SH-SY5Y (cell line): ENCODE results near the gene PMVK.

Source experiments
- GATA2 ChIP-seq: IDR thresholded peaks from 2 replicates; pipeline ENCODE4 v1.6.1; 2011; ENCODE audit warnings: mild to moderate bottlenecking, low read depth, low read length
- GATA3 ChIP-seq: IDR thresholded peaks from 2 replicates; pipeline ENCODE4 v1.6.1; 2011; ENCODE audit warnings: low read depth, mild to moderate bottlenecking, low read length, moderate library complexity

- TF ChIP-seq GATA2 (no peak), GATA3 (no peak)
Observed at GRCh38 chr1:154940213-154940560, 3.7 kb upstream of the PMVK start.
